ENCODE data around the gene TTC9C.
A peak's percentile ranks its signal among the peaks of the same experiment; 100 is the strongest.
"Not testable (repeated sequence)": the region's sequence is repeated elsewhere in the genome, so short reads cannot be mapped to it uniquely, and the experiment has no call there.

The TTC9C gene

DNA sequence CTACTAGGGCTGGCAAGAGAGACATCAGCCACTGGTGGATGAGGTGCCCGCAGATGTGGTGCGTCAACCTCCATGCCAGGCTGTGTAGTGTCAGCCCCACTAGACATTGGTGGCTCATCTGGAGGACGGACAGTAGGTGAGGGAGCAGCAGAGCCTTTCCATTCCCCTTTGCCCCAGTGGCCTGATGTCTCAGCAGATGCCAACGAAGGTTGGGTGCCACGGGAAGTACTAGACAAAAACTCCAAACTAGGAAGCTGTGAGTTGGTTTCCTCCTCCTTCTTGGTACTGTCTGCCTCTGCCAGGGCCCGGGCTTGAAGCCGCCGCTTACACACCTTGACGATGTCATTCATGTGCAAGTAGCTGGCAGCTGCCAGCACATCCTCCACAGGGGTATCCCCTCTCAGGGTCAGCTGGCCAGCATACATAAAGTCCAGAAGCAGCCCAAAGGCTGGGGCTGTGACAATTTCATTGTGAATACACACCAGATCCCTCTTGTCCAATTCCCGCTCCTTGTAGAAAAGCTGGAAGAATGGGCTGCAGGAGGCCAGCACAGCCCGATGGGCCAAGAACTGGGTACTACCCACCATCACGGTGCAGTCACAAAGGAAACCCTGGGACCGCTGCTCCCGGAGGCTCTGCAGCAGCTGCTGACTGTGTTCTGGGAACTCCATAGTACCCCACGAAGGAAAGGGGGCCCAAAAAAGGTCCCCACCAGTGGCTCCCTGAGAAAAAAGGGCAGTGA, 24.9 kb downstream of the TTC9C start:
- DNase-seq: no peak

DNA sequence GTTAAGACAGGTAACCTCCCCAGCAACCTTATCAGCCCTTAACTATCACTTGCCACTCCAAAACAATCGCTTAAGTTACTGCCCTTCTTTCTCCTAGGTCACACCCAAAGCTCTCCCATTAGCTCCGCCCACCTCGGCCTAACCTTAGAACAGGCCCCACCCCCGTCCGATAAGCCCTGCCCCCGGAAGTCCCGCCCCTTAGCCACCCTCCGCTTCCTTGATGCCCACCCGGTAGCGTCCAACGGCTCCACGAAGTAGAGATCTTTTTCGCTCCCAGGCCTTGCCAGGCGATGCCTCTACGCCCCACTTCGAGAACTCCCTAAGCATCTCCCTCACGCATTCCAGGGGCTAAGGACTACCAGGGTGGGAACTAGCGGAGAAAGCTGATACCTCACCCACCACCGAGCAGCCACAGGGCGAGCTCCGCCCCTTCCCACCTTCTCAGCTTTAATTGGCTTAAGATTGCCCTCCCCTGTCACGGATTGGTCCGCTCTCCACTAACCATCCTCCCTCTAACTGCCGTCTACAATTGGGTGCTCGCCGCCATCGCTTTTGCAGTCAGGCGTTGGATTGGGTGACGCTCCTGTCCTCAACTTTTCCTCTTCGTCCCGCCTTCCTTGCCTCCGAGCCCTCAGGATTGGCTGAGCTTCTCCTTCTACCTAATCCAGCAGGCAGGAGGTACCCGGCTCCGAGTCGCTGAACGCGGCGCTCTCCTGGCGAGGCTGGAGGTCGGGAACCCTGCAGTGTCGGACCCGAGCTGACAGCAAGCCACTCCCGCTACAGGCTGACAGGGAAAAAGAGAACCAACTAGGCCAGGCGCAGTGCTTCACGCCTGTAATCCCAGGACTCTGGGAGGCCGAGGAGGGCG, 25.7 kb downstream of the TTC9C start, which contains the start of gene ZBTB3:
TSS of gene ZBTB3 (minus strand) at position 425 of the 868 bp plus-strand sequence. CDS start 496 bp downstream, outside the sequence.
- peak; percentile 91 for DNase-seq

DNA sequence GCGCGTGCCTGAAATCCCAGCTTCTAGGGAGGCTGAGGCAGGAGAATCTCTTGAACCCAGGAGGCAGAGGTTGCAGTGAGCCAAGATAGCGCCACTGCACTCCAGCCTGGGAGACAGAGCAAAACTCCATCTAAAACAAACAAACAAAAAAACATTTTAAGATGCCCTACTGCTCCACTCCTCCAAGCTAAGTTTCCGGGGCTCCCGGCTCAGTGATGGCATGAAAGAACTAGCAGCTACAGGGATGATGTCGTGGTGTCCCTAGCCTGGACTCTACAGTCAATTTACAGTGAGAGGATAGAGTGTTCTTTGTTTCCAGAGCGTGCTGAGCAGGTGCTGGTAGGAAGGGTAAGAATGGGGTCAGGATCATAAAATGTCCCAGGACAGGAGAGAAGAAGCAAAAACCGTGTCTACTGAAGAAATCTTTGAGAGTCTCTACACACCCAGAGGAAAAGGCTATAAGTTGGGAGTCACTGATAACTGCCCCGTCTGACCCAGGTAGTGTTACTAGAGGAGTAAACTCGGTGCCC, 26.9 kb downstream of the TTC9C start:
- DNase-seq: no peak

DNA sequence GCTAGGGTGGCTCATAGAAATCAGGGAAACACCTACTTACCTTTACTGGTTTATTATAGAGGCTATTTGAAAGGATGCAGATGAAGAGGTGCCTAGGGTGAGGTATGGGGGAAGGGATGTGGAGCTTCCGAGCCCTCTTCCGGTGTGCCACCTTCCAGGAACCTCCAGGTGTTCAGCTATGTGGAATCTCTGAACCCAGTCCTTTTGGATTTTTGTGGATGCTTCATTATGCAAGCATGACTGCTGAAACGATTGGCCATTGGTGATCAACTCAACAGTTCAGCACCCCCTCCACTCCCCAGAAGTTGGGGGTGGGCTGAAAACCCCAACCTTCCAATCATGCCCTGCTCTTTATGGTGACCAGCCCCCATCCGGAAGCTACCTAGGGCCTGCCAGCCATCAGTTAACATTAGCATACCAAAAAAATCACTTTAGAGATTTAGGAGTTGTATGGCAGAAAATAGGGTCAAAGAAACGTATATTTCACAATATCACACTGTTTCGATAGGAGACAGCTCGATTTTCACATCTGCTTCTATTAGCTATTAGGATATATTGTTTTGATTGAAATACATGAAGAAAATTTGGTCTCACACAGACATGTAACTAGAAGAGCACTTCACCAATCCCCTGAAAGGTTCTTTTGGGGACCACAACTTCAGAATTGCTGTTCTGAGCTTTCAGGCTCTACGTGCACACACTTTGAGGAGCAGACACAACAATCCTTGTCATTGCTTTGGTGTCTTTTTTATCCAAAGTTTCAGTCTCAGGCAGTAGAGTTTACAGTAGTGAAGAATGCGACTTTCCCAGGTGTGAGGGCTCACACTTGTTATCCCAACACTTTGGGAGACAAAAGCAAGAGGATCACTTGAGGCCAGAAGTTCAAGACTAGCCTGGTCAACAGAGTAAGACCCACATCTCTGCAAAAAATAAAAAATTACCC, 29.8 kb downstream of the TTC9C start:
- DNase-seq: no peak

DNA sequence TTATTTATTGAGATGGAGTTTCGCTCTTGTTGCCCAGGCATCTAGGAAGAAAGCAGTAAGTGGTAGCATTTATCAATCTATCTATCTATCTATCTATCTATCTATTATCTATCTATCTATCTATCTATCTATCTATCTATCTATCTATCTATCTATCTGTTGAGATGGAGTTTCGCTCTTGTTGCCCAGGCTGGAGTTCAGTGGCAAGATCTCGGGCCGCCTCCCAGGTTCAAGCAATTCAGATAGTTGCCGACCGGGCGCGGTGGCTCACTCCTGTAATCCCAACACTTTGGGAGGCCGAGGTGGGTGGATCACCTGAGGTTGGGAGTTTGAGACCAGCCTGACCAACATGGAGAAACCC, 32.6 kb downstream of the TTC9C start:
- DNase-seq: not testable (repeated sequence)

DNA sequence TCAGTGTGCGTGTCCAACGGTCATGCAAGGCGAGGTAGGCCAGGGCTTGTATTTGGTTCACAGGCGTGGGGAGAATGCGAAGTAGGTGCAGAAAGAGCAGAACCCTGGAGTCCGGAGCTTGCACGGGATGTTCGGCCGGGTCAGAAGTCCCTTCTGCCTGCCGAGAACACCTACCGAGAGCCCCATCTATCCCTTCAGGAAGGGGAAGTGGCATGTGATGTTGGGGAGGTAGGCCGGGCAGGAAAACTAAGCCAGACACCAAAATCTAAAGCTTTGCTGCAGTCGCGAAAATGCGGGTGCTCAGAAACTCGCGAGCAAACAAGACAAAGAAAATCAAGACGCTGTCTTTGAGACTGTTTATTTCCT, 42.5 kb downstream of the TTC9C start:
- DNase-seq: no peak

DNA sequence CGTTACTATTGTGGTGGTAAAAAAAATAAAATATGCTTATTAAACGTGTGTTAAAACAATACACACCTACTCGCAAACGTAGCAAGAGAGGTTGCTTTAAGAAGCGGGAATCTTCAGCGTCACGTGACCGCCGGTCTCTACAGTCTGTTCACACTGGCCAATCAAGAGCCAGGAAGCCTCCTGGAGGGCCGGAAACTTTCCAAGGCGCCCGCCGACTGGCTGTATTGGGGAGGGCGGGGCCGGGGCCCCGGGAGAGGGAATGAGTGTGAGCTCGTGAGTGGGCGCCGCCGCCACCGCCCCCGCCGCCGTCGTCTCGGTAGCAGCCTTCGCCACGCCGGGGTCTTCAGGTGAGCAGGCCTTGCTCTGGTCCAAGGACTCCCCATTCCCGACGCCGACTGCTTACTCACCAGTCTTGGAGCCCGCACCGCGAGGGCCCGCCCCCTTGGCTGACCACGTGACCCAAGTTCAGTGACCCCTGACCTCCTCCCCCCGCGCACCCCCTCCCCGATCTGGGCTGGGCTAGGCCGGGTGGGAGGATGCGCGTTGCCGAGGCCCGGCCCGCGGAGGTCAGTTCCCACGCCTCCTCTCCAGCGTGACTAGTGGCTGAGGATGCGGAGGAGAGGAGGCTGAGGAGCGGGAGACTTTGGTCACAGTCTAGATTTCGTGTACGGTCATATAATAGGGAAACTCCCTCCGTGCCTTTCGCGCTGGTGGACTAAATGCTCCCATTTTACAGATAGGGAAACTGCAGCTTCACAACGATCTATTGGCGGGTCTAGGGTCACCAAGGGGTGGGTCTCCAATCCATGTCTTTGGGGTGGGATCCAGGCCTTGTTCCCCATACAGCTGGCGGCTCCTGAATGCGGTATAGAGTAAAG, 43.1 kb downstream of the TTC9C start, which contains the start of gene TAF6L:
TSS of gene TAF6L (plus strand) at position 253 of the 878 bp plus-strand sequence. CDS start 4,388 bp downstream, outside the sequence.
- peak; percentile 84 for DNase-seq

DNA sequence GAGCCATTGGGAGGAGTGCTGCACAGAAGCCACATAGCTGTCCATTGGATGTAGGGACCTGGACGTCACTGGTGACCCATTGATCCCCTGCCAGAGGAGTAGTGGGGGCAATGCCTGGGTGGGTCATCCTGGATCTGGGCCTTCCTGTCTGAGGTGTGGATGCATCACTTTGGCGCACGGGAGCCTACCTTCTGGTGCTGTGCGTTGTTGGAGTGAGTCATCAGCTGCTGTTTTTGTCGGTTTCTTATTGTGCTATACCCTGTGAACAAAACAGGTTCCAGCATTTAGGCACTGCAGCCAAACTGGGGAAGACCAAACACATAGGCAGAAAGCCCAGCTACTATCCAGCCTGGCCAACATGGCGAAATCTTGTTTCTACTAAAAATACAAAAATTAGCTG, 46.1 kb downstream of the TTC9C start:
- no peak for DNase-seq

DNA sequence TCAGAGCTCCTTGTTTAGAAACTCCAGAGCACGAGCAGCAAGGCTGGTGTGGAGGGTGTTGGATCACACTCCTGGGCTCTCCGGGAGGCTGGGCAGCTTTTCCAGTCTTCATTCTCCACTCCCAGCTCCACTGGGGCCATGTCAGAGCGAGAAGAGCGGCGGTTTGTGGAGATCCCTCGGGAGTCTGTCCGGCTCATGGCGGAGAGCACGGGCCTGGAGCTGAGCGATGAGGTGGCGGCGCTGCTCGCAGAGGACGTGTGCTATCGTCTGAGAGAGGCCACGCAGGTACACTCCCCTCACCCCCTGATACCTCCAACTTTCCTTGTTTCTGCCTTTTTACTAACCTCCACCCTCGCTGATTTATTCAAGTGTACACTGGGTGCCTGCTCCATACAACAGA, 47.4 kb downstream of the TTC9C start:
- DNase-seq: no peak

DNA sequence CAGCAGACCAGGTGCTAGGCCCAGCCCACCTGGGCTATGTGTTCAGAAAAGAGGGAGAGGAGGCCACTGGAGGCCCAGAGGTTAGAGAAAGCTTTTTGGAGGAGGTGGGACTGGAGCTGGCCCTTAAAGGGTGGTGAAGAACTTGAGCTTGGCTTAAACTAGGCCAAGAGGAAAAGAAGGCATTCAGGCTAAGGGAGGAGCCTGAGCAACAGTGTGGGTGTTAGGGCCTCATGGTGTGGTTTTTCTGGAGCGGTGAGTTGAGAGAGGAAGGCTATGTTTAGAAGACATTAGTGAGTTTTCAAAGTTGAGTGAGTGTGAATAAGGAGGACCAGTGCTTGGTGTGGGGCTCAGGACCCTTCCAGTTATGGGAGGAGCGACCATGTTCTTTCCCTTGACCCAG, 49.1 kb downstream of the TTC9C start:
- no peak for DNase-seq

DNA sequence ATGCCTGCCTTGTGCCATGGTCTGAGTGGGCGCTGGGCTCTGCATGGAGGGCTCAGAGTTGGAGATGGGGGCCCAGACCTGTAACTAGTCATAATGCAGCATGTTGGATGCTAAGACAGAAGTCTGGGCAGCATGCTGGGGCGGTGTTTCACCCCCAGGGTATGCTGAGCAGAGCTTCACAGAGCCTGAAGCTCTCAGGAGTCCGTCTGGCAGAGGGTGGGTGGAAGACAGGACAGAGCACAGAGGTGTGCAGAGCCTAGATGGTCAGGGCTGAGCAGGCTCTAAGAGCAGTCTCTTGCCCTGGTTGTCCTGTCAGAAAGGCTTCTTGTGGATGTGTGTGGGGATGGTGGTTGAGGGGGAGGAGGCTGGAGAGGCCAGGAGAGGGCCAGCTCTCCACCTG, 50.2 kb downstream of the TTC9C start:
- DNase-seq: no peak

DNA sequence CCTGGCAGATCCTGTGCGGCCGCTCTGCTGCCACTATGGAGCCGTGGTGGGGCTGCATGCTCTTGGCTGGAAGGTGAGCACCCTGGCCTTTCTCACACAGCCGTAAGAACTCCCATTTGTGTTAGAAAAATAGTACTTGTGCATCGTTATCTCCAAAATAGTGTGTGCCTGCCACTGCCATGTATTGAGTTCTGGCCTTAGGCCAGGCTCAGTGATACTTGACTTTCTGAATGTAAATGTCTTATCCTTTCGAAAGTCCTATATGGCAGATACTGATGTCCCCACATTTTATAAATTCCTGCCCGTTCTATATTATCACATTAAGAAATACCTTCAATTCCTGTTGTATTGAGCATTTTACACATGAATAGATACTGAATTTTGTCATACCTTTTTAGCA, 54.5 kb downstream of the TTC9C start:
- no peak for DNase-seq

DNA sequence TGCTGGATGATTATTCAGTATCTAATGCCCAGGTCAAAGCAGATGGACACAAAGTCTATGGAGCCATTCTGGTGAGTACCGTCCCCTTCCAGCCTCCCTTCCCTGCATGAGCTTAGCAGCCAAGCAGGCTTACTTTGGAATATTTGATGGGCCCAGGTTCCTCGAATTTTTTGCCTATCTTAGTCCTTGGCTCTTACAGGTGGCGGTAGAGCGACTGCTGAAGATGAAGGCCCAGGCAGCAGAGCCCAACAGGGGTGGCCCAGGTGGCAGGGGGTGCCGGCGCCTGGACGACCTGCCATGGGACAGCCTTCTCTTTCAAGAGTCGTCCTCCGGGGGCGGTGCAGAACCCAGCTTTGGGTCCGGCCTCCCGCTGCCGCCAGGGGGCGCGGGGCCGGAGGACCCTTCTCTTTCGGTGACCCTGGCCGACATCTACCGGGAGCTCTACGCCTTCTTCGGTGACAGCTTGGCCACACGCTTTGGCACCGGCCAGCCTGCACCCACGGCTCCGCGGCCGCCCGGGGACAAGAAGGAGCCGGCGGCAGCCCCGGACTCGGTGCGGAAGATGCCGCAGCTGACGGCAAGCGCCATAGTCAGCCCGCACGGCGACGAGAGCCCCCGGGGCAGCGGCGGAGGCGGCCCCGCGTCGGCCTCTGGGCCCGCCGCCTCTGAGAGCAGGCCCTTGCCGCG, 58.2 kb downstream of the TTC9C start:
- DNase-seq: peak; percentile 73

DNA sequence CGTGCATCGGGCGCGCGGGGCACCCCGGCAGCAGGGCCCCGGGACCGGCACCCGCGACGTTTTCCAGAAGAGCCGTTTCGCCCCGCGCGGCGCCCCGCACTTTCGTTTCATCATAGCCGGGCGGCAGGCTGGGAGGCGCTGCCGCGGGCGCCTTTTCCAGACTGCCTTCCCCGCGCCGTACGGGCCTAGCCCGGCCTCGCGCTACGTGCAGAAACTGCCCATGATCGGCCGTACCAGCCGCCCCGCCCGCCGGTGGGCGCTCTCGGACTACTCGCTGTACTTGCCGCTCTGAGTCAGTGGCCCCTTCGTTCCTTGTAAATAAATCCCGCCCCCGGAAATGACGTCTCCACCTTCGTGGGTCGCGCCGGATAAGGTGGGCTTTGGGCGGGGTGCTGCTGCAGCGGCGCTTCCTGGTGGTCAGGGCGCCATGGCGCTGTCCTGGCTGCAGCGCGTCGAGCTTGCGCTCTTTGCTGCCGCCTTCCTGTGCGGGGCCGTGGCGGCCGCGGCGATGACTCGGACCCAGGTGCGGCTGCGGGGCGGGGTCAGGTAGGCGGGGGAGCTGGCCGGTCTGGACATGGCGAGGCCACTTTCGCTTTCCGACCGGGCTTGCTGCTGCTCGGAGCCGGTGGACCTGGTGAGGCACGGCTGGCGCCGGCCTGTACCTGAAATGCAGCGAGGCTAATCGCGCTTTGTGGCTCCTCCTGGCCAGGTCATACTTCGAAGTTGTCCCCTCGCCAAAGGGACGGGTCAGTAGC, 58.9 kb downstream of the TTC9C start, which contains the start of gene TMEM179B:
TSS of gene TMEM179B (plus strand) at position 398 of the 755 bp plus-strand sequence. CDS start at position 428, 30 bp downstream.
- peak; percentile 95 for DNase-seq

All from activated CD4-positive, alpha-beta T cell treated with anti-CD3 and anti-CD28 coated beads for 1 hour (primary cell).